GM12864 (cell line): ENCODE results near the gene VAMP7.
A peak's percentile ranks its signal among the peaks of the same experiment; 100 is the strongest.
"Not testable (repeated sequence)": the region's sequence is repeated elsewhere in the genome, so short reads cannot be mapped to it uniquely, and the experiment has no call there.

Experiments
- DNase-seq: peaks from one replicate; pipeline ENCODE4 v3.0.0-alpha.2; 2011; ENCODE audit warnings: low read depth
- H3K4me3 ChIP-seq: 2 replicates; pipeline ENCODE4 v1.5.1; 2011; ENCODE audit warnings: mild to moderate bottlenecking, low read depth, low read length, control low read depth
- CTCF ChIP-seq: IDR thresholded peaks from 2 replicates; pipeline ENCODE4 v1.5.1; 2011; ENCODE audit warnings: low read depth, mild to moderate bottlenecking, moderate library complexity, low read length, control low read depth, inconsistent platforms; ENCODE audit errors: missing control alignments

Gene VAMP7

GRCh38 chrX:155881158-155881993, at the start of gene VAMP7:
Gene VAMP7 (plus strand): TSS chrX:155881345. CDS start chrX:155889467, 8,122 bp downstream.
- TF ChIP-seq CTCF, result no peak
- H3K4me3 ChIP-seq, result peak within 1 kb of the TSS; percentile 76
- peak; percentile 70 for DNase-seq

GRCh38 chrX:155841232-155841631, 39.9 kb upstream of the VAMP7 start:
- H3K4me3 ChIP-seq, result no peak overlapping the region
- TF ChIP-seq CTCF, result no peak
- DNase-seq, result no peak

GRCh38 chrX:155851786-155852185, 29.4 kb upstream of the VAMP7 start:
- H3K4me3 ChIP-seq, DNase-seq: not testable (repeated sequence)

- no peak overlapping the region for H3K4me3 ChIP-seq
- no peak for TF ChIP-seq CTCF
- no peak for DNase-seq
Measured at GRCh38 chrX:155857561-155857960, 23.6 kb upstream of the VAMP7 start.

GRCh38 chrX:155864655-155865054, 16.5 kb upstream of the VAMP7 start:
- no peak for TF ChIP-seq CTCF
- H3K4me3 ChIP-seq, result no peak overlapping the region
- no peak for DNase-seq

GRCh38 chrX:155865193-155865592, 16.0 kb upstream of the VAMP7 start:
- no peak overlapping the region for H3K4me3 ChIP-seq
- no peak for TF ChIP-seq CTCF
- DNase-seq, result no peak

GRCh38 chrX:155867821-155868220, 13.3 kb upstream of the VAMP7 start:
- no peak overlapping the region for H3K4me3 ChIP-seq
- no peak for TF ChIP-seq CTCF
- DNase-seq, result no peak
